Smooth muscle cell (in vitro differentiated cells): Measurements from ENCODE around the gene FAXC. TPM values are rescaled to one million over a fixed set of nuclear protein-coding genes. Genes with fewer than 3 reads are reported as not detected.

Experiments used
- DNase-seq: peaks from one replicate; lab custom pipeline; 2025; ENCODE audit not compliant: unreplicated experiment; lab: John Stamatoyannopoulos, UW
- H2AFZ ChIP-seq: fragments of 200-600 bp; sonication (generic); 2 replicates; pipeline ENCODE4 v1.6.0; 2016; ENCODE audit warnings: antibody characterized with exemption, low read depth, mild to moderate bottlenecking
- H3F3A ChIP-seq: fragments of 200-600 bp; sonication (generic); 2 replicates; pipeline ENCODE4 v1.6.0; 2017; ENCODE audit warnings: antibody characterized with exemption, low read depth
- H3K27ac ChIP-seq: fragments of 200-600 bp; sonication (generic); 2 replicates; pipeline ENCODE4 v1.5.1; 2016; ENCODE audit warnings: low read depth, mild to moderate bottlenecking
- H3K27me3 ChIP-seq: fragments of 200-600 bp; sonication (generic); 2 replicates; pipeline ENCODE4 v1.6.1; 2016; ENCODE audit warnings: low read depth, mild to moderate bottlenecking
- H3K36me3 ChIP-seq: fragments of 200-600 bp; sonication (generic); 2 replicates; pipeline ENCODE4 v1.5.1; 2016; ENCODE audit warnings: low read depth
- H3K4me1 ChIP-seq: fragments of 200-600 bp; sonication (generic); 2 replicates; pipeline ENCODE4 v1.5.1; 2016; ENCODE audit warnings: low read depth
- H3K4me2 ChIP-seq: fragments of 200-600 bp; sonication (generic); 2 replicates; pipeline ENCODE4 v1.6.0; 2016; ENCODE audit warnings: mild to moderate bottlenecking
- H3K4me3 ChIP-seq: fragments of 200-600 bp; sonication (generic); 2 replicates; pipeline ENCODE4 v1.5.1; 2016; ENCODE audit warnings: mild to moderate bottlenecking
- H3K79me2 ChIP-seq: fragments of 200-600 bp; sonication (generic); 2 replicates; pipeline ENCODE4 v1.6.0; 2016; ENCODE audit warnings: low read depth, mild to moderate bottlenecking
- H3K9ac ChIP-seq: fragments of 200-600 bp; sonication (generic); 2 replicates; pipeline ENCODE4 v1.6.0; 2016; ENCODE audit warnings: low read depth
- H3K9me3 ChIP-seq: fragments of 200-600 bp; sonication (generic); replicated peaks from 2 replicates; pipeline ENCODE4 v1.5.1; 2016; ENCODE audit warnings: low read depth
- H4K20me1 ChIP-seq: fragments of 200-600 bp; sonication (generic); 2 replicates; pipeline ENCODE4 v1.6.0; 2016; ENCODE audit warnings: low read depth
- WGBS: methylation state at CpG from one replicate; pipeline ENCODE4 v1.1.7; 2016; ENCODE audit warnings: low lambda C conversion rate; 5-methylcytosine and 5-hydroxymethylcytosine counted together
- polyA plus RNA-seq: library from polyadenylated mRNA; unstranded; fragments of >200 nt; fragmentation: Nextera tagmentation; extraction: Ambion mirVana; gene quantifications from 2 replicates; pipeline ENCODE4 v1.2.1, GENCODE V29; 2016
- total RNA-seq: library from RNA; depleted of rRNA; stranded (reverse); fragments of >200 nt; gene quantifications from 2 replicates; pipeline ENCODE4 v1.2.3, GENCODE V29; 2014
- TF ChIP-seq, protein P1 (sequence below): fragments of 200-600 bp; sonication (generic); IDR thresholded peaks from 2 replicates; pipeline ENCODE4 v1.5.1; 2017; ENCODE audit warnings: borderline replicate concordance, mild to moderate bottlenecking, antibody characterized with exemption; ENCODE audit not compliant: insufficient read depth, poor library complexity, severe bottlenecking

The FAXC gene
- total and polyA plus RNA-seq, 2 experiments from 2014 or later = 1.6 to 6.8 TPM

DNA sequence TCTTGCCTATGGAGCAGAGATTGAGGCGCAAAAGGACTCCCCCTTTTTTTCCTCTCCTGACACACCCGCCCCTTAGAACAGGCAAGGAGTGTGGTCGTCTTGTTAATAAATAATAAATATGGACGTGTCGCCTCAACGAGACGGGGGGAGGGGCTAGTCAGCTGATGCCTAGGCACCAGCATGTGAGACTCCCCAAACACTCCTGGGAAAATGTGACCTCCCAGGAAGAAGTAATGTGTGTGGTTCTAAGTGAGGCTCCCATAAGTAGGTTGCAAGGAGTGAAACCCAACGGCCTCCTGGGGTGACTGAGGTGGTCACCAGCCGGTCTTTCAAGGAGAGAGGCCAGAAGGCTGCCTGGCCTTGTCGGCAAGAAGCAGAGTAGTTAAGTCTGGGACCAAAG is 1.1 kb upstream of the FAXC start:
- Histone ChIP-seq H3K9me3 (no peaks in the 10 kb centered on the region), H3K79me2 (no peaks in the 10 kb centered on the region), H3K4me3 (peak overlapping the region; percentile 80), H4K20me1 (no peaks in the 10 kb centered on the region), H3K27ac (no peak overlapping the region), H3K4me2 (peak overlapping the region; percentile 97), H3K36me3 (no peaks in the 10 kb centered on the region), H3K9ac (no peak overlapping the region), H3K27me3 (no peaks in the 10 kb centered on the region), H2AFZ (peak overlapping the region; percentile 99), H3K4me1 (peaks cover 16% of the 10 kb centered on the region), H3F3A (no peaks in the 10 kb centered on the region)
- no peak for DNase-seq
- TF ChIP-seq, protein P1, sequence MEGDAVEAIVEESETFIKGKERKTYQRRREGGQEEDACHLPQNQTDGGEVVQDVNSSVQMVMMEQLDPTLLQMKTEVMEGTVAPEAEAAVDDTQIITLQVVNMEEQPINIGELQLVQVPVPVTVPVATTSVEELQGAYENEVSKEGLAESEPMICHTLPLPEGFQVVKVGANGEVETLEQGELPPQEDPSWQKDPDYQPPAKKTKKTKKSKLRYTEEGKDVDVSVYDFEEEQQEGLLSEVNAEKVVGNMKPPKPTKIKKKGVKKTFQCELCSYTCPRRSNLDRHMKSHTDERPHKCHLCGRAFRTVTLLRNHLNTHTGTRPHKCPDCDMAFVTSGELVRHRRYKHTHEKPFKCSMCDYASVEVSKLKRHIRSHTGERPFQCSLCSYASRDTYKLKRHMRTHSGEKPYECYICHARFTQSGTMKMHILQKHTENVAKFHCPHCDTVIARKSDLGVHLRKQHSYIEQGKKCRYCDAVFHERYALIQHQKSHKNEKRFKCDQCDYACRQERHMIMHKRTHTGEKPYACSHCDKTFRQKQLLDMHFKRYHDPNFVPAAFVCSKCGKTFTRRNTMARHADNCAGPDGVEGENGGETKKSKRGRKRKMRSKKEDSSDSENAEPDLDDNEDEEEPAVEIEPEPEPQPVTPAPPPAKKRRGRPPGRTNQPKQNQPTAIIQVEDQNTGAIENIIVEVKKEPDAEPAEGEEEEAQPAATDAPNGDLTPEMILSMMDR = no peak
- 54% methylated on average over 10 of the region's 10 CpGs for WGBS

- Histone ChIP-seq H3K79me2 (no peaks in the 10 kb centered on the region), H3K9ac (no peak overlapping the region), H3K4me2 (peak overlapping the region; percentile 97), H3K4me3 (peak overlapping the region; percentile 80), H3K4me1 (peaks cover 22% of the 10 kb centered on the region), H3F3A (no peaks in the 10 kb centered on the region), H3K9me3 (no peaks in the 10 kb centered on the region), H2AFZ (peak overlapping the region; percentile 86), H4K20me1 (no peaks in the 10 kb centered on the region), H3K36me3 (no peaks in the 10 kb centered on the region), H3K27me3 (no peaks in the 10 kb centered on the region), H3K27ac (no peak overlapping the region)
- DNase-seq = no peak
- TF ChIP-seq, protein P1 = no peak
- WGBS = 28% methylated on average over 25 of the region's 25 CpGs
These were observed 945 bp downstream of the FAXC start for GRCh38 chr6:99348288-99349170.

- Histone ChIP-seq H3F3A (no peaks in the 10 kb centered on the region), H3K9me3 (no peaks in the 10 kb centered on the region), H3K9ac (no peak overlapping the region), H3K36me3 (no peaks in the 10 kb centered on the region), H3K27me3 (no peaks in the 10 kb centered on the region), H3K4me3 (no peak overlapping the region), H2AFZ (no peak overlapping the region), H4K20me1 (no peaks in the 10 kb centered on the region), H3K27ac (no peak overlapping the region), H3K4me2 (no peak overlapping the region), H3K79me2 (no peaks in the 10 kb centered on the region), H3K4me1 (peaks cover 22% of the 10 kb centered on the region)
- no peak for DNase-seq
- TF ChIP-seq, protein P1 = no peak
- 73% methylated on average over 1 of the region's 1 CpG for WGBS
These were observed 1.7 kb downstream of the FAXC start for GRCh38 chr6:99347804-99348203.
